Limb (tissue), 2 donors: ENCODE results near the gene TUFT1.
A peak's percentile ranks its signal among the peaks of the same experiment; 100 is the strongest.
"Not testable (repeated sequence)": the region's sequence is repeated elsewhere in the genome, so short reads cannot be mapped to it uniquely, and the experiment has no call there.

ENCODE experiments used
- DNase-seq, 2 donors: peaks; one replicate each; pipeline ENCODE4 v3.0.0-alpha.2; 2016; ENCODE audit errors: extremely low spot score in 2 of 2

Gene TUFT1

DNA sequence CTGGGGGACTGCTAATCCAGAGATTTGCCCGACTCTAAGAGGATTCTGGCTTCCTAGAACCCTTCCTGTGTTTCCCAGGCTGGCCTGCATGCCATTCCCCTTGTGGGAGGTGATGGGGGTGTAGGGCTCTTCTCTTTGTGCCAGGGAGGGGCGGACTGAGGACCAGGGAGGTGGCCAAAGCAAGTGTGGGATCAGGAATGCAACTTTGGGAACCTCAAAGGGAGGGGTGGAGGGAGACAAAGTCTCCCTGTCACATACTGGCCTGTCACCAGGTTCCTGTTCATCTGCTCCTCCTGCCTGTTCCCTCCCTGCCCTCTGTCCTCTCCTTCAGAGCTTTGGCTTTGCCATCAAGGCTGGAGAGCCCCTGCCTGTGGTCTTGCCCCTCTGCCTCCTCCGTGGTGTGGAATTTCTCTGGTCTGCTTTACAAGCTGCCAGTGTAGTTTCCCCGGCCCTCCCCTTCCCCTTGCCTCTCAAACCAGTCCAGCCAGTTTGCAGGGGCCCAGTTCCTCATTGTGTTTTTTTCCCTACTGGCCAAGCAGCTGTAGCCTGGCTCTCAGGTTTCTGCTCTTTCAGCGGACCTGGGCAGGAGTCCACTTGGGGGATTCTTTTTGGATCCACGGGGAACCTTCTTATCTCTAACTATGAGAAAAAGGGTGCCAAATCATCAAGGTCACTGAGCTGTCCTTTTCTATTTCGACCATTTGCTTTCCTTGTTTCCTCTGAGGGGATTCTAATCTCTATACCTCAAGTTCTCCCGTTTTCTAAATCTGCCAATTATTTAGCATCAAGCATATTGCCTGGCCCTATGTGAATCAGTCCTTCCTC, 27.1 kb upstream of the TUFT1 start:
- DNase-seq, result peak in 1 of 2 donors; percentile 32

DNA sequence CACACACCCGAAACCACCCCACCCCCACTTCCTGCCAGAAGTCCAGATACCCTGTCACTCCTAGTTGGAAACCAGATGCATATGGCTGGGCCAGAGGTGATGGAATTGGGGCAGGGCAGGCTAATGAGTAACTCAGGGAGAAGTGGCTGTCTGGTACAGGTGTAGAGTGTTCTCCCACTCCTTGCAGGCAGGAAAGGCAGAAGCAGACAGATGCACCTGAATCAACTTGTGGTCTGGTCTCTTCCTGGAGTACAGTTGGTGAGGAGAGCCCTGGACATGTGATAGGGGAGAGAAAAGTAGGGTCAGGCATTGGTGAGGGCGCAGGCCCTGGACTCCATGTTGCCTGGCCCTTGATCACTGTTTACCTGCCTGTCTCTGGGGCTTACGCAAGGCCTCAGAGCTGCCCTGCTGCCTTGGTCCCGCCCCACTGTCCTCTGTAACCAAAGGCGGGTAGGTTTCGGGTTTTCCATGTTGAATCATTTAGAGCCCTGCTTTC, 26.4 kb upstream of the TUFT1 start:
- no peak for DNase-seq

DNA sequence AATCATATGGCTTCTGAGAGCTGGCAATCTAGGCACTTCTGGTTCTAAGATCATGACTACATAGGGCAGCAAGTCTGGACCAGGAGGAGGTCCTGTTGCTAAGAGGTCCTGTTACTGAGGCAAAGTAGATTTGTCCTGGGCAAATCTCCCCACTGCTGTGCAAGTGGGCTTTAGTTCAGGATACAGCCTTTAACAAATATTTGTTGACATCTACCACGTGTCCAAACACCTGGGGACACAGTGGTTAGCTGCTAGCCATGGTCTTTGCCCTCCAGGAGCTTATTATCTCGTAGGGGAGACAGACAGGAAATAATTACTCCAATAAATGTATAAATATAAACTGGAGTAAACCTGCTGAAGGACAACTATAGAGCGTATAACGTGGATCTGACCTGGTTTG, 25.7 kb upstream of the TUFT1 start:
- no peak for DNase-seq

DNA sequence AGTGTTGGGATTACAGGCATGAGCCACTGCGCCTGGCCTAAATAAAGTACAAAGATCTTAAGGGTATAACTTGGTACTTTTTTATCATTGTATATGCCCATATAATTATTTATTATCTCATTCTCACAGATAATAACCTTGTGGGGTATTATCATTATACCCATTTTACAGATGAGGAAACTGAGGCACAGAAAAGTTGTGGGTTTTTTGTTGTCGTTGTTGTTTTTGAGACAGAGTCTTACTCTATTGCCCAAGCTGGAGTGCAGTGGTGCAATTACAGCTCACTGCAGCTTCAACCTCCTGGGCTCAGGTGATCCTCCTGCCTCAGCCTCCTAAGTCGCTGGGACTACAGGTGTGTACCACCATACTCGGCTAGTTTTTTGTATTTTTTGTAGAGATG, 24.8 kb upstream of the TUFT1 start:
- DNase-seq, result no peak

DNA sequence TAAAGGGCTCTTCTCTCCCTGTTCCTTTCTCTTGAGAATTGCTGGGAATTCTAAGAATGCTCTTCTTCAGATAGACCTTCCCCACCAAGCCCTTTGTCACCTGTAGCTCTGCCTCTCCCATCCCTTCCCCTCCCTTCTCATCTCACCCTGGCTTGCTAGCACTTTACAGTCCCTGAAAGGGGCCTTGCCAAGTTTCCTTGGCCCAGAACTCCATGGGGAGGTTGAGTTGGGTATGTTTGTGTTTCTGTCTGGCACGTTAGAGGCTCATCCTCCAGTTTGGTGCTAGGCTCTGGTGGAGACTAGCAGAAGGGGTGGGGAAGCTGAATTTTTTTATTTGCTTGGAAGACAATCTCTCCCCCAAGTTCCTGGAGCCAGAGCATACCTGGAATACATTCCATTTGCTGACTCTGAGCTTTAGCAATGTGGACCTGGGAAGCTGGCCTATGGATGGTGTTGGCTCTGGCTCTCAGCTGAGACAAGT, 24.0 kb upstream of the TUFT1 start:
- DNase-seq, result no peak

DNA sequence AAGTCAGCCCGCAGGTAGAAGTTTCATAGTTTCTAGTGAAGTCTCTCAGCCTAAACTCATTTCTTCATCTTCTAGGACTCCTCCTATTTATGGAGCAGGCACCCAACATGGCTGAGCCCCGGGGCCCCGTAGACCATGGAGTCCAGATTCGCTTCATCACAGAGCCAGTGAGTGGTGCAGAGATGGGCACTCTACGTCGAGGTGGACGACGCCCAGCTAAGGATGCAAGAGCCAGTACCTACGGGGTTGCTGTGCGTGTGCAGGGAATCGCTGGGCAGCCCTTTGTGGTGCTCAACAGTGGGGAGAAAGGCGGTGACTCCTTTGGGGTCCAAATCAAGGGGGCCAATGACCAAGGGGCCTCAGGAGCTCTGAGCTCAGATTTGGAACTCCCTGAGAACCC, 21.7 kb upstream of the TUFT1 start:
- DNase-seq, result no peak

DNA sequence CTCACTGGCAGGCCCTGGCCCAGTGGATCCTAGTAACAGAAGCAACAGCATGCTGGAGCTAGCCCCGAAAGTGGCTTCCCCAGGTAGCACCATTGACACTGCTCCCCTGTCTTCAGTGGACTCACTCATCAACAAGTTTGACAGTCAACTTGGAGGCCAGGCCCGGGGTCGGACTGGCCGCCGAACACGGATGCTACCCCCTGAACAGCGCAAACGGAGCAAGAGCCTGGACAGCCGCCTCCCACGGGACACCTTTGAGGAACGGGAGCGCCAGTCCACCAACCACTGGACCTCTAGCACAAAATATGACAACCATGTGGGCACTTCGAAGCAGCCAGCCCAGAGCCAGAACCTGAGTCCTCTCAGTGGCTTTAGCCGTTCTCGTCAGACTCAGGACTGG, 21.2 kb upstream of the TUFT1 start:
- no peak for DNase-seq

DNA sequence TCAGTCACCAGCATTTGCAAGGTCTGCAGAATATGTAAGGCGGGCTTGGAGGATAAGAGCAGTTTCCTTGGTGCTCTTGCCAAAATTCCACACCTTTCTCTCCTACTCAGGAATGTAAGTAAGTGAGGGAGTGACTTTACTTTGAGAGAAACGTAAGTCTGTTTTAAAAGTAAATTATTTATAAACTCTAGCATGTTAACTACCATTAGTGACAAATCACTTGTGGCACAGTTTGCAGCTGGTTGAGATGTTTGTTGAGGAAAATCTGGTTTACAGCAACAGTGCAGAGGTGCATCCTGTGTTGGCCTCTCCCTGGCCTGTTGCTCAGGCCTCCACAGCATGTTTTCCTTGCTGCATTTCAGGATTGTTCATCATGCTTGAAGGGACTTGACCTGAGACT, 20.4 kb upstream of the TUFT1 start:
- no peak for DNase-seq

DNA sequence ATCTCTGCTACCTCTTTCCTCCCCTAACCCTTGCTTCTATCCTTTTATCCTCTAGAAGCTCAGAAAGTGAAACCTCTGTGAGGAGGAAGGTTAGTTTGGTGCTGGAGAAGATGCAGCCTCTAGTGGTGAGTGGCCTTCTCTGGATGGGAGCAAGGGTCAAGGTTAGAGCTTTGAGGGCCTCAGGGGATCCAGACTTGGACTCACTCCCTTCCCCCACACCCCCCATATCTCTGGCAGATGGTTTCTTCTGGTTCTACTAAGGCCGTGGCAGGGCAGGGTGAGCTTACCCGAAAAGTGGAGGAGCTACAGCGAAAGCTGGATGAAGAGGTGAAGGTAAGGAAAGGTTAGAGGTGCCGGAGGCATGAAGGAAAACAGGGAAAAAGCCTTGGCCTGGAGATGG, 19.8 kb upstream of the TUFT1 start:
- no peak for DNase-seq

DNA sequence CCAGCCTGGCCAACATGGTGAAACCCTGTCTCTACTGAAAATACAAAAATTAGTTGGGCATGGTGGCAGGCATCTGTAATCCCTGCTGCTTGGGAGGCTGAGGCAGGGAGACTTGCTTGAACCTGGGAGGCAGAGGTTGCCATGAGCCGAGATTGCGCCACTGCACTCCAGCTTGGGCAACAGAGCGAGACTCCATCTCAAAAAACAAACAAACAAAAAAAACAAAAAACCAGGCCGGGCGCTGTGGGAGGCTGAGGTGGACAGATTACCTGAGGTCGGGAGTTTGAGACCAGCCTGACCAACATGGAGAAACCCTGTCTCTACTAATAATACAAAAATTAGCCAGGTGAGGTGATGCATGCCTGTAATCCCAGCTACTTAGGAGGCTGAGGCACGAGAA, 17.7 kb upstream of the TUFT1 start:
- not testable (repeated sequence) for DNase-seq

DNA sequence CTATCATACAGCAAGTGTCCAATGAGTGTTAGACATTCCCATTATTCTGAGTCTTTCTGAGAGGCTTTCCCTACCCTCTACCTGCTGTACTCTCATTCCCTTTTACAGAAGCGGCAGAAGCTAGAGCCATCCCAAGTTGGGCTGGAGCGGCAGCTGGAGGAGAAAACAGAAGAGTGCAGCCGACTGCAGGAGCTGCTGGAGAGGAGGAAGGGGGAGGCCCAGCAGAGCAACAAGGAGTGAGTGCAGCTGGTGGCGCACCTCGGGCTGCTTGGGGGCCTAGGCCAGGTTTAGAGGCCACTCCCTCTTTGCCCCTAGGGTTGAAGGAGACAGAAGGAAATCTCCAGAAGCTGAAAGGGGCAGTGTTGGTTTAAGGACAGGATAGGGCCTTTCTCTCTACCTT, 16.8 kb upstream of the TUFT1 start:
- no peak for DNase-seq

DNA sequence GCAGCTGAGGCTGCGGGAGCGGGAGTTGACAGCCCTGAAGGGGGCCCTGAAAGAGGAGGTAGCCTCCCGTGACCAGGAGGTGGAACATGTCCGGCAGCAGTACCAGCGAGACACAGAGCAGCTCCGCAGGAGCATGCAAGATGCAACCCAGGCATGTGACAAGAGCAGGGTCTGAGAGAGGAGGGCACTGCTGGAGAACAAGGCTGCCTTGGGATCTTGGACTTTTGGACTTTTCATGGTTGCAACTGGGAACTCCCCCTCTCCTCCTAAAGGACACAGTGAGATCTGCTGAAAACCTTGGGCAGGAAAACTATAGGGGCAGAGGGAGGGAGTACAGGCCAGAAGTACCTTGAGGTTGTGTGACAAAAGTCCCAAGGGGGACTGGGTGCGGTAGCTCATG, 15.4 kb upstream of the TUFT1 start:
- no peak for DNase-seq

DNA sequence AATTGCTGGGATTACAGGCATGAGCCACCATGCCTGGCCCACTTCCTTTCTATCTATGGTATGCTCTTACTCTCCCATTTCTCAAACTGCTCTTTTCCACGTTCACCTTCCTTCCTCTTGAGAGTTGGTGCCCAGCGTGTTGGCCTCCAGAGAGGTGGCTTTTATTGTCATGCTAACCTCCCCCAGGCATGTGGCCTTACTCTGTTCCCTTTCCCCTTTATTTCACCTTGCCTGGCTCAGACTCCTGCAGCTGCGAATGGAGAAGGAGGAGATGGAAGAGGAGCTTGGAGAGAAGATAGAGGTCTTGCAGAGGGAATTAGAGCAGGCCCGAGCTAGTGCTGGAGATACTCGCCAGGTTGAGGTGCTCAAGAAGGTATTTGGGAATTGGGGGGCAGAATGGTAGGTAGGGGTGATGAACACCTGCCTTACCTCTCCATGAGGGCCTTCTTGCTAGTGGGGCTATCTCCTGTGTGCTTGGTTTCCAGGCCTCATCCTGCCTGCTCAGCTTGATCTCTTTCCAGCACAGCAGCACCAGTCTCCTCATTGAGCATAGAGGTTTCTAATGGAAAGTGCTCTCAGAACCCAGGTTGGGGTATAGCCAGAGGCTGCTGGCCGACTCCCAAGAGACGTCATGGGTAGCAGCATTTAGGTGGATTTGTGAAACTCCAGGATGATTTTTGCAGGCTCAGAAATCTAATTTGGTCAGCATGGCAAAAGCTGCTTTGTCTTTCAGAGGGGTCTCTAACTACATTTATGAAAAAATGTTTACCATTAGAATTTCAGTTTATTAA, 13.2 kb upstream of the TUFT1 start:
- DNase-seq, result no peak

DNA sequence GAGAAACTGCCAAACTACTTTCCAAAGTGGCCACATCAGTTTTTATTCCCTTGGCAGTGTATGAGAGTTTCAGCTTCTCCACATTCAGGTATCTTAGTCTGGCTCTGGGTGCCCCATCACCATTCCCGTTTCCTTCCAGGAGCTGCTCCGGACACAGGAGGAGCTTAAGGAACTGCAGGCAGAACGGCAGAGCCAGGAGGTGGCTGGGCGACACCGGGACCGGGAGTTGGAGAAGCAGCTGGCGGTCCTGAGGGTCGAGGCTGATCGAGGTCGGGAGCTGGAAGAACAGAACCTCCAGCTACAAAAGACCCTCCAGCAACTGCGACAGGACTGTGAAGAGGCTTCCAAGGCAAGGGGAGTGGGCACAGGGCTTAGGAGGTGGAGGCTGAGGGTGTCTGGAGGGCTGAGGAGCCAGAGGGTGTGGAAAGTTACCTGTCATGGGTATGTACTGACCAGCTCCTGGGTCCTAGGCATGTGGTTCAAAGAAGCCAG, 10.9 kb upstream of the TUFT1 start:
- DNase-seq, result no peak

DNA sequence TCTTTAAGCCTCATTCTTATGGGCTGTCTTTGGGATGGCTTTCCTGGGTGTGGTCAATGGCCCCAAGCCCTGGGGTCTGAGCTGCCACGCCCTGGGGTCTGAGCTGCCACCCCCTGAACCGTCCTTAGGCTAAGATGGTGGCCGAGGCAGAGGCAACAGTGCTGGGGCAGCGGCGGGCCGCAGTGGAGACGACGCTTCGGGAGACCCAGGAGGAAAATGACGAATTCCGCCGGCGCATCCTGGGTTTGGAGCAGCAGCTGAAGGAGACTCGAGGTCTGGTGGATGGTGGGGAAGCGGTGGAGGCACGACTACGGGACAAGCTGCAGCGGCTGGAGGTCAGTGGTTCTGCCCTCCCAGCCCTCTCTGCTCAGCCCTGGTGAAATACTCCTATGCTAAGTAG, 10.3 kb upstream of the TUFT1 start:
- DNase-seq, result no peak

DNA sequence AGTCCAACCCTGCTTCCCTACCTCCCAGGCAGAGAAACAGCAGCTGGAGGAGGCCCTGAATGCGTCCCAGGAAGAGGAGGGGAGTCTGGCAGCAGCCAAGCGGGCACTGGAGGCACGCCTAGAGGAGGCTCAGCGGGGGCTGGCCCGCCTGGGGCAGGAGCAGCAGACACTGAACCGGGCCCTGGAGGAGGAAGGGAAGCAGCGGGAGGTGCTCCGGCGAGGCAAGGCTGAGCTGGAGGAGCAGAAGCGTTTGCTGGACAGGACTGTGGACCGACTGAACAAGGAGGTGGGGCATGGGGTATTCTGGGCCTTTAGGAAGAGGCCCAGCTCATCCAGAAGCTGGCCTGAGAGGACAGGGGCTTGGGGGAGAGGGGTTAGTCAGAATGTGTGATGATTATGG, 9.6 kb upstream of the TUFT1 start:
- no peak for DNase-seq

DNA sequence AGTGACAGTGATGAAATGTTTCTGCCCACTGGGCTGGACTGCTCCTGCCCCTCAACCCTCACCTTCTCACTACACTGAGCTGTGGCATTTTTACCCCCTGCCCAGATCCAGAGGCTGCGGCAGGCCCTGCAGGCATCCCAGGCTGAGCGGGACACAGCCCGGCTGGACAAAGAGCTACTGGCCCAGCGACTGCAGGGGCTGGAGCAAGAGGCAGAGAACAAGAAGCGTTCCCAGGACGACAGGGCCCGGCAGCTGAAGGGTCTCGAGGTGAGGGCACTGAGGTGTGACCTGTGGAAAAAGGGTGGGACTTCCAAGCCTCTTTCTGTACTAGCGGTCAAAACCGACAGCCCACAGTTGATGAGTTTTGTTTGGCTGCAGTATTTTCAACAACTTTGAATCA, 6.2 kb upstream of the TUFT1 start:
- no peak for DNase-seq

DNA sequence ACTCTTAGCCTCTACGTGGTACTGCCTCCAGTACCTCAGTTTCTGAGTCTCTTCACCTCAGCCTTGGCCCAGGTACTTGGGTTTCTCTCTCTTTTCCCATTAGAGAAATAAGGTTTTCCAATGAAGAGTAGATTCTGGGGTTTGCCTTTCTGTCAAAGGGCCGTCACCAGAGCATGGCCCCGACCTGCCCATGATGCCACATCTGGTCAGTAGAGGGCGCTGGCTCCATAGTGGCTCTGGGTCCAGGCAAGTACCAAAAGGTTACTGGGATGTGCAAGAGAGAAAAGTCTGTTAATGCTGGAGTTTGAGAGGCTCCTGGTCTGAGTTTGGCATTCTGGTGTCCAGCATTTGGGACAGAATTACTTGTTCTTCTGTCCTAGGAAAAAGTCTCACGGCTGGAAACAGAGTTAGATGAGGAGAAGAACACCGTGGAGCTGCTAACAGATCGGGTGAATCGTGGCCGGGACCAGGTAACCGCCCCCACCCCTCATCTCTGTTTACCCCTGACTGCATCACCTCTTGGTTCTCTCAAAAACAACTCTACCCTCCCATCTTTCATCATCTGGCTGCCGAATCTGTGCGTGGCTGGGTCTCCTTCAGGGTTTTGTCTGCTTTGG, 5.3 kb upstream of the TUFT1 start:
- peak; percentile 28 to 77 for DNase-seq

DNA sequence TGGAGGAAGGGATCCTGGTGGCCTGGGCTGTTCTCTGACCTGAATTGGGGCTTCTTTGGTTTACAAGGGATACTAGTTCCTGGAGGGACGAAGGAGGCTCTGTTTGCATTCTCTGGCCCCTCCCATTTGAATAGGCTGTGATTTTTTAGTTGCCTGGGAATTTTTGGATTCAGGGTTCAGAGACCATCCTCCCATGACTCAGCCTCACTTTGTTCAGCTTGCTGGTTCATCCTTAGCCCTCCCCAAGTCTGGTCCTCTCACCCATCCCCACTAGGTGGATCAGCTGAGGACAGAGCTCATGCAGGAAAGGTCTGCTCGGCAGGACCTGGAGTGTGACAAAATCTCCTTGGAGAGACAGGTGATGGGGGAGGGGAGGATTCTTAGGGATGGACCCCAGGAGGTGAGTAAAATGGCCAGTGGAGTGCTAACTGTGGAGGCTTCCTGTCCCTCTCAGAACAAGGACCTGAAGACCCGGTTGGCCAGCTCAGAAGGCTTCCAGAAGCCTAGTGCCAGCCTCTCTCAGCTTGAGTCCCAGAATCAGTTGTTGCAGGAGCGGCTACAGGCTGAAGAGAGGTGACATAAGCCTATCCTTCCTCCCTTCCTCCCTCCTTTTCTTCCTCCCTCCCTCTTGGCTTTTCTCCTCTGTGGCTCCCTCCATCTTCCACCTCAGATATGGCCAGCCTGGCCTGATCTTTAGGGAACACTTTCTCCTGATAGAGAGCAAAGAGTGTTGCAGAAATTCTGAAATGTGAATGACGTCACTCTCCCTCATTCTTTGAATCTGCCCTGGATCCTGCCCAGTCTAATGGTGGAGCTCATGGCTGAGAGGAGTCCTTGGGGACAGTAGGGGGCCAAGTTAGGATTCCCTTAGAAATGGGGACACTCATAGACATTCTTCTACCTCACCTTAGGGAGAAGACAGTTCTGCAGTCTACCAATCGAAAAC, 4.5 kb upstream of the TUFT1 start:
- DNase-seq, result no peak

DNA sequence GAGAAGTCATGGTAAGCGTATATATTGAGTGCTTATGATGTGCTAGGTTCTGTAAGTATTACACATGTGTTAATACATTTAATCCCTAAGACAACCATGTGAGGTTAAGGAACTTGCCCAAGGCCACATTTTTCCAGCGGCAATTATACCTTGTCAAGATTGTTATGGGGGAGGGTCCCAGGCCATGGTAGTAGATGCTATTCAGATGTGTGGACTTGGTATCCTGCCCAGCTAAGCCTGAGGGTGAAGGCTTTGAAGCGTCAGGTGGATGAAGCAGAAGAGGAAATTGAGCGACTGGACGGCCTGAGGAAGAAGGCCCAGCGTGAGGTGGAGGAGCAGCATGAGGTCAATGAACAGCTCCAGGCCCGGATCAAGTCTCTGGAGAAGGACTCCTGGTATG, 3.6 kb upstream of the TUFT1 start:
- no peak for DNase-seq

DNA sequence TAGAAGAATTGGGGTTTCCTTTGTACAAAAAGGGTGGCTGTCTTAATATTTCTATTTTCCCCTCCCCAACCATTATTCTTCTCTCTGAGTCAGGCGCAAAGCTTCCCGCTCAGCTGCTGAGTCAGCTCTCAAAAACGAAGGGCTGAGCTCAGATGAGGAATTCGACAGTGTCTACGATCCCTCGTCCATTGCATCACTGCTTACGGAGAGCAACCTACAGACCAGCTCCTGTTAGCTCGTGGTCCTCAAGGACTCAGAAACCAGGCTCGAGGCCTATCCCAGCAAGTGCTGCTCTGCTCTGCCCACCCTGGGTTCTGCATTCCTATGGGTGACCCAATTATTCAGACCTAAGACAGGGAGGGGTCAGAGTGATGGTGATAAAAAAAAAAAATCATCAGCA, 3.0 kb upstream of the TUFT1 start:
- DNase-seq, result no peak
